Activated CD8-positive, alpha-beta memory T cell treated with anti-CD3 and anti-CD28 coated beads for 1 hour (primary cell): ENCODE measurements around the gene HOXA2.

Experiments used
- DNase-seq, 2 donors: peaks; one replicate each; pipeline ENCODE4 v3.0.0-alpha.2; 2020; ENCODE audit warnings: low read depth in 1 of 2; ENCODE audit errors: extremely low read depth in 1 of 2

The HOXA2 gene

DNA sequence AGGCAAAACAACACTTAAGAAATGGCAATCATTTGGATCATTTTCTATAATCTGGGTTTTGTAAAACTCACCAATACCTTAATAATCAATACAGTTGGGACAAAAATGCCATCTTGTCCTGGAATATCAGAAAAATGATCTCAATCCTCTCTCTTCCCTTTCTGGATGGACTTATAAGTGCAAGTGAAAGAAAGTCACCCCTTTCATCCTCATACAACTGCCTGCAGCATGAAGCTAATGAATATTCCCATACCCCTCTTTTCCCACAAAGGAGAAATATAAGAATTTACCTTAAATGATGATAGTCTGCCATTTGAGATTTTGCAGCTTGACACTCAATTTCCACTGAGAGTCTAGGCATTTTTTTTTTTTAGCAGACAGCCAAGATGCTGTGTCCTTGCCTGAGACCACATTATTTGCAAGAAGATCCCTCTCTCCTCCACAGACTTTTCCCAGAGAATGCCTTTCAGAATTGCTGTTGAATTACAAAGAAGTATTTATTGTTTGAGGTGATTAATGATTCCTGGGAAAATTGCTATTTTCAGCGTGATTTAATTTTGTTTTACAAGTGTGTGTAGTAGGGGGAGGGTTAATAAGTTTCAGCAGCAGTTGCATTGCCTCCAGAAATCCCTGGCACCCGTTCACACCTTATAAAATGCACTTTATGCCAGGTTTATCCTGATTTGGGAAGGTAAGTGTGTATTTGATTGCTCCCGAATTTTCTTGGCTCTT, 24.3 kb upstream of the HOXA2 start:
- no peak for DNase-seq

- no peak for DNase-seq
Measured at GRCh38 chr7:27125986-27126394, 23.5 kb upstream of the HOXA2 start.

GRCh38 chr7:27124902-27125689, 22.6 kb upstream of the HOXA2 start:
- no peak for DNase-seq

DNA sequence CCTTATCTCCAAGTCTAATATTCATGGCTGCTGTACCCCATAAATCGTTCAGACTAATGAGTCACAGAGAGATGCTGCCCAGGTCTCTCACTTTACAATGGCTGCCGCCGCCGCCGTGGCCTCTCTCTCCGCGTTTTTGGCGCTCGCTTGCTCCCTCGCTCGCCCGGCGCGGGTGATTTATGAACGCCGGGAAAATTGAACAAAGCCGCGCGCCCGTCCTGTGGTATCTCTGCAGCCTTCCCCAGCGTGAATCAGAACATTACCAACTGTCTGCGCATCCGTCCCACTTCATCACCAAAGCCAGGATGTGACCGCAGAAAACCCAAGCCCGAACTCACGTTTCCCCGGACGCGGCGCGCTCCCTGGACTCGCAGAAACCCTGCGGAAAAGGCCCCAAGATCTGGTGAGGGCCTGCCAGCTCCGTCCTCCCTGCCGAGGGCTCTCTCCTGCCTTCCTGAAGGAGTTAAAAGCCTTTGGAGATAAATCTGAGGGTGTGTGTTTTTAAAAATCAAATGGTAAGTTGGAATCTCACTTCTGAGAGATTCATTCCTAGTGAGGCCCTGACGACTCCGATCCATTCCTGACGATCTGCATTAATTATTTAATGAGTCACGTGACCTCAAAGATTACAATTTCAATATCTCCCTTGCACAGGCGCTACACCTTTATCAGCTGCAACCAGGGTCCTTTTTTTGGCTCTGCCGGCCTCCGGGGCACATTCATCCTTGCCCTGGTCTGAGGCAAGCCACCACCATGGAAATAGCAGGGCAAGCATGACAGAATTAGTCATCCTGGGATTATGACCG, 21.8 kb upstream of the HOXA2 start:
- DNase-seq, result no peak

DNA sequence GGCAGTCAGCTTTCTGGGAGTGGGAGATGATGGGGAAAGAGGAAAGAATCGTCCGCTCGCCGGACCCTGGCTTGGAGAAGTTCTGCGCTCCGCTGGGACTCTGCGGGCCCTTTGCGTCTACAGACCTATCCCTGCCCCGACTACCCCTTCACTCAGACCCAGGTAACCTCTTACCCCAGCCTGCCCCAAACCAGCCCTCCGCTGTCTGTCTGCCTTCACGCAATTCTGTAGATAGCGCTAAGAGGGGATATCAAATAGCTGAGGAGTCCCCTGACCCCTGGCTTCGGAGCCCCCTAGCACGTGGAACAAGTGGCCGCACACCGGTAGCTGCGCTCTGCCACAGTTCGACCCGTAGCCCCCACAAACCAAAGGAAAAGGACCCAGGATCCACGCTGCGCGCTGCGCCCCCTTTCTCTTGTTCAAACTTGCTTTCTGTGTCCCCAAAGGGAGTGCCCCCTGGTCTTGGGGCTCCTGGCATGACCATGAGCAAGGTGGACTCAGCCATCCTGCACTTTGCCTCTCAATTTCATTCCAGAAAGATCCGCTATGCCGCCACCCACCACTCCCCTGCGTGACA, 21.1 kb upstream of the HOXA2 start:
- no peak for DNase-seq

DNA sequence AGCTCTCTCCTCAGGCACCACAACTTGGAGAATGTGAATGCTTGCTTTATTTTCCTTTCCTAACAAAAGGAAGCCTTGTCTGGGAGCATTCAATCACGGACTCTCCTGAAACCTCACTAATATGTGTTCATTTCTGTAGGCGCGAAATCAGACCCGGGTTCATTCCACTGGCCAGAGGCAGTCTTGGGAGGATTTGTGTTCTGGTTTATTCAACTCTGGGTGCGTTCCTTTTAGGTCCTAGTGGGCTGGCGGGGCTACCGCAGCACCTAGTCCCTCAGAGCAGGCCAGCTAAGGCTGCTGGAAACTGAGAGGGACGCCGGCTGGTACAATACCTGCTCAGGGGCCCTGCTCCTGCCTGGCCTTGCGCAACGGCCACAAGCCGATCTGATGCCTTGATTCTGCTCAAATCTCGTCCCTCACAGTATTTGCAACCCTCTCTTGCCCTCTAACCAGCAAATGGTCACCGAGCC, 20.6 kb upstream of the HOXA2 start:
- no peak for DNase-seq

DNA sequence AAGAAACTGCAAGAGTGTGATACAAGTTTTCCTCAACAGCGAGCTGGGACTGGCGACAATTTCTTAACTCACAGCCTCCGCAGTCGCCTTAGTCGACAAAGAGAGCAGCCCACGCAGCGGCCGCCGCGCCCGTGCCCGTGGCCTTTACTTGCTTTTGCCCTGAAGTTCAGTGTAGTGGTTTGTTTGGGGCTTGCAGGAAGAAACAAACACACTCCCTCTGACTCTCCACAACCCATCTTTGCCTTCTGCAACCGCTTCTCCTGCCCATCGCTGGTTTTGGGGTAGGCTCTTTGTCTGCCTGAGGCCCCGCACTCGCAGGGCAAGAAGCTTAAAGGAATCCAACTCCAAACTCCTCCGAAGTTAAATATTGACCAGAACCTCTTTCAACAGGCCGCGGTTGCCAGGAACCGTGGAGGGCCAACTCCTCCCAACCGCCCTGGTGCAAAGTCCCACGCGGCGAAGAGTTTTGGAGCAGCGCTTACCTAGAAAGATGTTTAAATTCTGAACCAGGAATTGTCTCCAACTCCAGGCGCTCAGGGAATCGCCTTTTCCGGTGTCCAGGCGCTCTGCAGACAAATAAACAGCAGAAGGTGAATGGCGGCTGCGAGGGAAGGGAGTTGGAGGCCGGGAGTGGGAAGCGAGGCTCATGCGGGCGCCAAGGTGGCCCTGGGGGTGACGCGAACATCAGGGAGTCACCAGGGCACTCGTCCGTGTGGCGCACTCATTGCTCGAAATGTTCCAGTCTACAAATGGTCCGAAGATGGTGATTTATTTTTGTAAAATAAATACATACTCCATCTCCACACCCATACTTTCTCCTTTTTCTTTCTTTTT, 19.8 kb upstream of the HOXA2 start:
- no peak for DNase-seq

GRCh38 chr7:27121684-27122076, 19.2 kb upstream of the HOXA2 start:
- DNase-seq, result no peak

DNA sequence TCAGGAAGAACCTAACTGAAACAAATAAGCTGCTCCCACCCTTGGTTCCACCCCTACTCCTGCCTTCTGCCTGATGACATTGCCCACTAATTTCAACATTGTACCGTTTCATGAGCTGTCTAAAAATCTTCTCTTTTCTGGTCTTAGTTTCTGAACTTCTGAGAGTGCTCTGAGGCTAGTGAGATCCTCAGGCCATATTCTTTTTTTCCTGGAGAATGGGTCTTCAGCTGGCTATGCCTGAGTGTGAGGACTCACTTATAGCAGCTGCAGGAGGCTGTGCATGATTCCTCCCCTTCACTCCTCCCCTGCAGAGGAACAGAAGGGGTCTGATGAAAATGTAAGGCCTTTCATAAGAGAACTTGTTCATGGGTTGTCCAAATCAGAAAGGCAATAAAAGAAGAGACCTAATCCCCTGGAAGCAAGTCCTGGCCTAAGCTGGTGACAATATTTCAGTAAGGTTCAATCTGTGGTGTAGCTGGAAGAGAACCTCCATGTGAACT, 17.0 kb upstream of the HOXA2 start:
- no peak for DNase-seq

DNA sequence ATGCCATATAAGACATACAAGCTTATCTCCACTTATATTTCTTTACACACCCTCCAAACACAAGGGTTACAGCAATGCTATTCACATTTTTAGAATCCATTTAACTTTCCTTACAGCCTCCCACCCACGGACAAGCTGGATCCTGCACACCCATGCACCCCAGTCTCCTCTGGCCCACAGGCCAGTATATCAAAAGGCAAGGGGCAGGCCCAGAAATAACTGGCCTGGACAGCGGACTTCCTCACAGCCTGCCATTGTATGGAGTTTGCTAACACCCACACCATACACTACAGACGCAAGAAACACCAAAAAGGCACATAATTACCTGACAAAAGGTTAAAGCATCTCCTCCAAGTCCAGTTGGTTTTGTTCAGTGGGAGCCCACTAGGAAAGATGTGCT, 16.1 kb upstream of the HOXA2 start:
- no peak for DNase-seq

GRCh38 chr7:27117887-27118491, 15.5 kb upstream of the HOXA2 start:
- no peak for DNase-seq

GRCh38 chr7:27116962-27117886, 14.7 kb upstream of the HOXA2 start:
- no peak for DNase-seq

GRCh38 chr7:27116031-27116961, 13.8 kb upstream of the HOXA2 start:
- DNase-seq, result no peak

GRCh38 chr7:27115221-27116026, 12.9 kb upstream of the HOXA2 start:
- DNase-seq, result no peak

DNA sequence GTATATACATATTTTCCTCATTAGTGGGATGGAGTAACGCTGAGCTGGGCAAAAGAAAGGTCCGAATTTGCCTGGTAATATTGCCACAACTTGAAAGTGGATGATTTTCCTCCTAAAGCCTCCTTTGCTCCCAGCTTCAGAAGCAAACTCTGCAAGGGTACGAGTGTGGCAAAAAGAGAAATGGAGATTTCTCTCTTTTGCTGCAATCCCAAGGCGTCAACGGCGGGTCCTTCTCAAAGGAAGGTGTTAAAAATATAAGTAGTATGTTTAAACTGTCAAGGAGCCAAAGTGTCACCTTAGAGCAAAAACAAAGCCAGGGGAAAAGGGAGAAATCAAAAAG, 12.4 kb upstream of the HOXA2 start:
- DNase-seq, result no peak

DNA sequence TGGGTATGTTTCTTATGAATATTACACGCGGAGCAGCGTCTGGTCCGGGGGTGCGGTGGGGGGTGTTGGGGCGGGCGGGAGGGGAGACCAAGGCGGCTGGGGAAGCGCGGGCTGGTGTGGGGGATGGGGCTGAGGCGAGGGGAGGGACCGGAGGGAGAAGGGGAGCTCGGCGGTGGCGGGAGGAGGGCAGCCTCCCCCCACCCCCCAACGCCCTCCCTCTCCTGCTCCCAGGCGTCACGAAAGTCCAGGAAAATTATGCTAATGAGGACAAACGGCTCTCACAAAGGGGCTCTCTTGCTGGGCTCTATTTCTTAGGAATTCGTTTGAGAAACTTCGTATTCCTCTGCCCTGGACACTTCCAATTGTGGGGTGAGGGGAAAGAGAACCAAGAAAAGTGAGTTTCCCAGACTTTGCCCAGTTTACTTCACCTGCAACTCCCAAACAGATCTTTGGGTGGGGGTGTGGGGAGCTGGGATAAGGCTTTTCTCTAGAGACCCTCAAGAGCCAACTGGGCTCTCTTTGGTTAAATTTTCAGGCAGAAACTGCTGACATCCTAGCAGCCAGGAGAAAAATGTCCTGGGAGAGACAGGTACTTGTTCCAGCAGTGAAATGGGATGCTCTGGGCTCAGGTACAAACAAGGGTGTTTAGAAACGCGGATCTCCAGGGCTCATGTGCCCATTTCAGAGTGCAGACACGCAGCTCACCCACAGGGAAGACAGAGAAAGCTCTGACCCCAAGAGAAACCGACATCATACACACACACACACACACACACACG, 11.7 kb upstream of the HOXA2 start:
- no peak for DNase-seq
